Kidney capillary endothelial cell (primary cell): Measurements from ENCODE around the gene CLEC16A.
A peak's percentile ranks its signal among the peaks of the same experiment; 100 is the strongest.

ENCODE experiments used
- DNase-seq: peaks from one replicate; pipeline ENCODE4 v3.0.0-alpha.2; 2018; ENCODE audit warnings: low spot score

Gene CLEC16A

DNA sequence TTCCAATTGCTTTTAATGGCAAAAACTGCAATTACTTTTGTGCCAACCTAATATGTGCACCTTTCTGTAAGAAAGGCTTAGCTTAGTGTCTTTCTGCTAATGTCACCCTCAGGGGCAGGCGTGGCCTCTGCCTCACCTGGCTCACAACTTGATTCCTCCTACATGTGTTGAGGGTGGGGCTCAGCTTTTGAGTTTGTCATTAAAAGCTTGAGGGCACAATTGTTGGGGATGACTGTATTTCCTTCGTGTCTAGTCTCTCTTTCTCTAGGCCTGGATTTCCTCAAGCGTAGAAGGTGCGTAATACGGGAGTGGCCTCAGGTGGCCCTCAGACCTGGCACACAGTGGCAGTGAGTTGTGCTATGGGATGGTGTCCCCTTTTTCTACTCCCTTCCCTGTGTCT is 94.4 kb downstream of the CLEC16A start:
- DNase-seq, result no peak

GRCh38 chr16:11039726-11040125 is 95.4 kb downstream of the CLEC16A start:
- no peak for DNase-seq

GRCh38 chr16:11042191-11042590 is 97.8 kb downstream of the CLEC16A start:
- no peak for DNase-seq

DNA sequence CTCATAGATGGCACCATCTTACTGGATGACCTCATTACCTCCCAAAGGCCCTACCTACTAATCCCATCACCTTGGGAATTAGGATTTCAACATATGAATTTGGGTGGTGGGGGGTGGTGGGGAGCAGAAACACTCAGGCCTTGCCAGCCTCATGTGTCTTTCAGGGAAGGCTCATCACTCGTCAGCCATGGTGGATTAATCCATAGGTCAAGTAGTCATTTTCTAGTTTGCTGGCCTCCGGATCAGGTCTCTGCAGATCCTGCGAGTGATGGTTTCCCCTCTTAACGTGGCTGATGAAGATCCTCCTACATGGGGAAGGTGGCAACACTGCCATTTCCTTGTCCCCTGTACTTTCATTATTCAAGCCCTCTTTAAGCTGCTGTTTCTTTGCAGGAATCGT is 101.1 kb downstream of the CLEC16A start:
- no peak for DNase-seq

DNA sequence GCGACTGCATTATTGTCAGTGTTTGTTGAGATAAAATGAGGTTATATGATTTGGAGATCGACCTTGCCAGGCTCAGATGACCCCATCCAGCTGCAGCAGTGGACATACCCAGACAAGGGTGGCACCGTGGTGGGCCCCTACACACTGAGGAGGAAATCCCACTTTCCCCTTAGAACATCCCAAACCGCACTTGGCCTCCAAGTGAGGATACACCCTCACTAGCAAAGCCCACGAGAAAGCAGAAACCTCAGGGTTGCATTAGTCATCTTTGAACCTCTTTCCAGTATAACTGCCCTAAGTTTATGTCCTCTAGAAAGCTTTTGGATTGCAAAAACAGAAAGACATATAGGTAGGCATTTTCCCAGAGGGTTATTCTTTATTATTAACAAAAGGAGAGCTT is 101.5 kb downstream of the CLEC16A start:
- DNase-seq, result no peak

GRCh38 chr16:11046382-11046931 is 102.1 kb downstream of the CLEC16A start:
- no peak for DNase-seq

- DNase-seq, result no peak
Measured at GRCh38 chr16:11047057-11047456, 102.7 kb downstream of the CLEC16A start.

- DNase-seq, result no peak
Measured at GRCh38 chr16:11047939-11048800, 103.8 kb downstream of the CLEC16A start.

DNA sequence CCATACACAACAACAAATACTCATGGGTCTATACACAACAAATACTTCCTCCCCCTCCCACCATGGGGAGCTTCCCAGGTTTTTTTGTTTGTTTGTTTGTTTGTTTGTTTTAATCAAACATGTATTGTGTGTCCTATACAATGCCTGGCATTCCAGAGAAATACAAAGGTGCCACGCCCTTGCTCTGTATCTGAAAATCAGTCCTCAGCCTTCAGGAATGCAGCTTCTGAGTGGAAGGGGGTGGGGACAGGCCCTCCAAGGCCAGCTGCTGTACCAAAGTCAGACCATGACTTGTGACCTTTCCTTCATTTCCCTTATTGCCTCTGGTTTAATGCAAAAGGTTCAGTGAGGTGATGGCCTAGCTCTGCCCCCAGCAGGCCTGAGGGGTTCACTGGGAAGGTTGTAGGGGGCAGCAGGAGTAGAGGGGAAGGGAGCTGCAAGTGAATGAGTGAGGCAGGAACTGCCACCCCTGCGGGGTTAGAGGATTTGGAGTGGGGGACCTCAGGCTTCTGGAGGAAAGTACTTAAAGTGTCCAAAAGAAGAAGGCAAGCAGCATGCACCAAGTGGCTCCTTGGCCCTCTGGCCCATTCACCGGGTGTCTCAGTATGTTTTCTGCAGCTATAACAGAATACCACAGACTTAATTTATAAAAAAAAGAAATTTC is 105.2 kb downstream of the CLEC16A start:
- DNase-seq, result peak; percentile 33

GRCh38 chr16:11050536-11050935 is 106.2 kb downstream of the CLEC16A start:
- DNase-seq, result no peak

GRCh38 chr16:11050944-11051343 is 106.6 kb downstream of the CLEC16A start:
- no peak for DNase-seq

GRCh38 chr16:11051430-11051829 is 107.1 kb downstream of the CLEC16A start:
- no peak for DNase-seq

DNA sequence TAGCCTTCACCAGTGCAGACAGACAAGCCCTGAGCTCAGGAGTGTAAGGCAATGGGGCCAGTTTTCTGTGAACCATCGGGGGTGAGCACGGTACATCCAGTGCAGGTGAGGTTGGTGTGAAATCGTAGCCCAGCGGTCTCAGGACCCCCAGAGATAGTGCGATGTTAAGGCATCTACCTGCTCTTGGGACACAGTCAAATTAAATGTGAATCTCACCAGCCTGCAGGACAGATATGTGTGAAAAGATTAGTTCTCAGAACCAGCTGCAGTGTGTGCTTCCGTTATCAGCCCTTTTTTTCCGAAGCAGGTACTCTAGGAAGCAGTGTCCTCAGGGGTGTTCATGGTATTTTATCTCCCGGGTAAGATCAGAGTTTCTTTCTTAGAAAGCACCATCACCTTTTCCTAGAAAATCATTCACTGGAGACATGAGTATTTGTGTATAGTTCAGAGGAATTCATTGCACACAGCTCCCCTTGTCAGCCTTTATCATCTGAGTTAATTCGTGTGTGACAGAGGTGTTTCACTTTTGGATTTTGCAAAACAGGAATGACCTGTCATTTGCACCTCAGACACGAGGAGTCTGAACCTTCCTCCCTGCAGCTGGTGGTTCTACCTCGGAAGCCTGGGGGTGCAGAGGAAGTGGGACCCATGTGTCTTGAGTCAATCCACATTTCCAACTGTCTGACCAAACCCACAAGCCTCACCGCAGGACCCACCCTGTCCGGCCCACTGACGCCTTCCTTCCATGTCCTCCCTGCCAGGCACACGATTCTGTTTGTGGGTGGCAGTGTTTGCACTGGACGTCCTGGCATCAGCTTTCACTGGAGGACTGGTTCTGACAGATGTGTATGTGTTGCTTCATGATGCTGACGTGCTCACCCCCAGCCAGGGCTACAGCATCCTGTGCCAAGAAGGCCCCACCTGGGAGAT is 107.8 kb downstream of the CLEC16A start:
- no peak for DNase-seq

DNA sequence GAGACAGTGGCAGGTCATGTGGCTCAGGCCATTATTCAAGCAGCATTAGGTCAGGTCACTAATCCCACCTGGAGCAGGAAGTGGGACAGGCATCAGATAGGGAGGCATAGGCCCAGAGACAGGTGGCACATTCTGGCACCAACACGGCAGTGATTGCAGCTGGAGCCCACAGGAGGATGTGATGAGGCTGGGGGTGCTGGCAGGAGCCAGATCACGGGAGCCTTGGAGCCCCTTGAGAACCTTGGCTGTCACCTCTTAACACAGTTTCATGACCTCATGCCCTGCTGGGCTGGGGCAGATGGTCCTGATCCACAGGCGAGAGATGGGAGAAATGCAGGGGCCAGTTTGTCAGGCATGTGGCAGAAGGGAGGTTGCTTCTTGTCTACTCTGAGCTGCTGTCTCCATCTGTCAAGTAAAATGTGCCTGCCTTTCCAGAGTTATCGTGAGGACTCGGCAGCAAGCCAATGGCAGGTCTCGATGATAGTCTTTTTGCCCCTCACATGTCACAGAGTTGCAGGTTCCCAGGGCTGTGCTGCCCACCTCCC is 109.6 kb downstream of the CLEC16A start:
- DNase-seq, result no peak

- DNase-seq, result no peak
Measured at GRCh38 chr16:11056090-11056992, 112.0 kb downstream of the CLEC16A start.

DNA sequence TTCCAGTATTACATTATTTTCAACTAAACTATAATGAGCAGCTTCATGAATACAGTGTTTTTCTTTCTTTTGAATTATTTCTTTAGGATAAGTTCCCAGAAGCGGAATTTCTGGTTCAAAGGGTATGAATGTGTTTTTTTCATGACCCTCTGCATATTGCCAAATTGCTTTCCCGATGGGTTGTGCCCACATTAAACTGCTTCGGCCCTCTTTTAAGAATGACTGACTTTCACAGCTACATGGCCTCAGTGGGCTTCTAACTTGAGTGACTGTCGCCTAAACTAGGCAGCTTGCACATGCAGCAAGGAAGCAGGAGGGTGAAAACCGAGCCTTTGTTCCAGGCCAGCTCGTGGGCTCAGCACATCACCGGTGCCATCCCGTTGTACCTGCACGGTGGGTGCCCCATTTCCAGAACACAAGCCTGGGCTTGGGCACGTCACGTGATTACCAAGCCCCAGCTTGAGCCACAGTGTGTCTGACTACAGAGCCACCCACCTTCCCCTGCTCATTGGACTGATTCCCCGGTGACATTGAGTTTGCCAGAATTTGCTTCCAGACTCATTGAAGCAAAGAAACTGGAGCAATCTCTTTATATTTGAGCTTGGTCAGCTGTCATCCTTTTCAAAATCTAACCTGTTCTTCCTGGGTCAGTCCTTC is 112.8 kb downstream of the CLEC16A start:
- DNase-seq, result no peak

DNA sequence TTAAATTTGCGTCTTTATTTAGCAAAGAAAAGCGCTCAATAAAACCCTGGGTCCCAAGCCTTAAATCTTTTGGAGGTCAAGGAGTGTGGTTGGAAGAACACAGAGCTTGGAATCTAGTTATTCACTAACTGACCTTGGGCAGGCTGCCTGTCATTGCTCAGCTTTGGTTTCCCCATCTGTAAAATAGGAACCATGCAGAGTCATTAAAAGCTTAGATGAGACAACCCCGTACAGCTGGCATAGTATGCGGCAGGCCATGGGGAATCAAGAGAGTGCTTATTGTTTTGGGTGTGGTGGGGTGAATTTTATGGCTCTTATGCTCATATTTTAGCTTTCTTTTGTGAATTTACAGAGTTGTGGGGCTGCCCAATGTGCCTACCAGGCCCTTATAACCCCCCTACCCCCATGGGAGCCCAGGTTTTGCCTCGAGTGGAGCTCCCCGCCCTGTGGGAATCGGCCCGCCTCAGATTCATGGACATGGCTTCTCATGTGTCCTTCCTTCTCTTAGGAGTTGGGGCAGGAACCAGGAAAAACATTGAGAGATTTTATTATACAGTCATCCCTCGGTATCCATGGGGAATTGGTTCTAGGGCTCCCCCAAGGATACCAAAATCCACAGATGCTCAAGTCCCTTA is 113.5 kb downstream of the CLEC16A start:
- no peak for DNase-seq

DNA sequence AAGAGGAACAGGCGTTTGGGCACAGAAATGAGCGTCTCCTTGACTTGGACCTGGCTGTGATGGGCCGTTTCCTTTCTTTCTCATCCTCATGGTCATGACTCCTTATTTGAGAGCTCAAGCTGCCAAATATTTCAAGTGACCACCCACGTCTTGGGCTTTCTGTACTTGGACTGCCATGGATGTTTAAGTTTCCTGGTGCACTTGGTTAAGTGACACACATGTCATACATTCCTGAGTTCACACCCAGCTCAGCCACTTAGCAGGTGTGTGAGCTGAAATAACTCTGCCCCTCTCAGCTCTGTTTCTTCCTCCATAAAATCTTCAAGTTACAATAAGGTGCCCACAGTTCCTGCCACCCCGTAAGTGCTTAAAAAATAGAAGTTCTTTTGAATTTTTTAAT is 114.5 kb downstream of the CLEC16A start:
- no peak for DNase-seq

DNA sequence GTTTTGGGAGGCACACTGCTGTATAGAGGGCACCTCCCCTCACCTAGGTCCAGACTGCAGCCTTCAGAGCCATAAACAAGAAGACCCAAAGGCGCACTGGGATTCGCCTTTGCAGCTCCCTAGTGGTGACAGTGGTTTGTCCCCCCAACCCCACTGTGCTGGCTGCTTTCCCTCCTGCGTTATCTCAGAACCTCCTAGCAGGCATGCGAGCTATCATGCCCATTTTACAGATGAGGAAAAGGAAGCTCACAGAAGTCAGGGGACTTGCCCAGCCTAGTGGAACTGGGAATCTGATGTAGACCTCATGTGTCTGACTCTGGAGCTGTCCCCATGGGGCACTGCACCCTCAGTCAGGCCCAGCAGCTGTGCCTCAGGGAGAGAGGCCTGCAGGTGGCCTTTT is 115.2 kb downstream of the CLEC16A start:
- no peak for DNase-seq

DNA sequence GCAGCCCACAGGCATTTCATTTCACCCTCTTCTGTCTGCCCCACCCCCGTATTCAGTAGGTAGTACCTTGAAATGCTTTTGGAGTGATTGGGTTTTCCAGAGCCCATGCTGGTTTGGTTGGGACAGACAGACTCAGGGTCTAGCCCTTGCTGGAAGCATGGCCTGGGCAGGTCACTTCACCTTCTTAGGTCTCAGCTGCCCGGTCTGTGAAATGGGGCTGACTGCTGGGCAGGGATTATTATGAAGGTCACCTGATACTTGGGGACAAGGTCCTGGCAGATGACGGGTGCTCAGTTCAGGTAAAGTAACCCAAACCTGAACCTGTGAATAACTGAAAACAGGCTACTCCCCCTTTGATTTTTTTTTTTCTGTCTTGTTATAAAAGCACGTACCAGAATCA is 116.0 kb downstream of the CLEC16A start:
- DNase-seq, result no peak
